ENCODE results near the gene VWF.

Gene VWF

DNA sequence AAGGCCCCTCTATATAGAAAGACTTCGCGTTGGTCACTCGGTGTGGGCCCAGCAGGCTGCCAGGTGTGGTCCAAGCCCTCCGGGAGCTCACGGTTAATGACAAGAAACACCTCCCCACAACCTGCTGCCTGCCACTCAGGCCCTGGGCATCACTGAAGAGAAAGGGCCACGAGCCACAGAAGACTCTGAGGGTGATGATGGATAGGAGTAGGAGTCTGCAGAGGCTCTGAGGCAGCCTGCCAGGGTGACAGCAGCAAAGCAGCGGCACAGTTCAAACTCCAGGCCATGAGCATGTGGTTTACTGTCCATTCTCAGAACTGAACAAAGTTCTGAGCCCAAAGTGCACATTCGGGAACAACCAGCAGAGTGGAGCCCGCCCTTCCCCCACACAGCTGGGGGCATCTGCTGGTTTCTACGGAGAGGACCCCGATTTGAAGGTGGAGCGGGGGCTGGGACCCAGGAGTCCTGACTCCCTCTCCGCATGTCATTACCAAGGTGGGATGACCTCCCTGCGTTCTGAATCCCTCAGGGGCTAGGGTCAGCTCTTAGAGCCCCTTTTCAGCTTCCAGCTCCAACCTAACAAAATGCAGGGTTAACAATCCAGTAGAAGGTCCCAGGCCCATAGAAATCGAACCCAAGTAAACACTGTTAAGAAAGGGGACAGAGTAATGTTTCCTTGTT, 65.8 kb downstream of the VWF start:
- DNase-seq (ENCODE audit: low read depth) = no peak

- no peak for DNase-seq (ENCODE audit: low read depth)
Observed at GRCh38 chr12:6057700-6058099, 66.8 kb downstream of the VWF start.

- peak; percentile 39 for DNase-seq (ENCODE audit: low read depth)
Observed at GRCh38 chr12:6056406-6057240, 67.8 kb downstream of the VWF start.

DNA sequence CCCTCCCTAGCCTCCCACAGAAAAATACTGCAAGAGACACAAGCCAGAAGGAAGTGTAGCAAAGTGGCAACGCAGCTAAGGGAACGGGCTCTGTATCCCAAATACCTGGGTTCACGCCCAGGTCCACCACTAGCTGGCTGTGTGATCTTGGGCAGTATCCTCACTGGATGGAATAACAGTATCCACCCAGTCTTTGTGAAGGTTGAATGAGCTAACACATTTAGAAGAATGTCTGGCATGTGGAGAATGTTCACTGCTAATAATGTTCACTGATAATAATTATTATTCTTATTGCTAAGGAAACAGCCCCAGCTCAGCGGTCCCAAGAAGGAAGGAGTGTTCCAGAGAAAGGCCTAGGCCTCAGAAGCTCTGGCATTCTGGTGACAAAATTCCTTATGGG, 70.9 kb downstream of the VWF start:
- DNase-seq (ENCODE audit: low read depth) = no peak

DNA sequence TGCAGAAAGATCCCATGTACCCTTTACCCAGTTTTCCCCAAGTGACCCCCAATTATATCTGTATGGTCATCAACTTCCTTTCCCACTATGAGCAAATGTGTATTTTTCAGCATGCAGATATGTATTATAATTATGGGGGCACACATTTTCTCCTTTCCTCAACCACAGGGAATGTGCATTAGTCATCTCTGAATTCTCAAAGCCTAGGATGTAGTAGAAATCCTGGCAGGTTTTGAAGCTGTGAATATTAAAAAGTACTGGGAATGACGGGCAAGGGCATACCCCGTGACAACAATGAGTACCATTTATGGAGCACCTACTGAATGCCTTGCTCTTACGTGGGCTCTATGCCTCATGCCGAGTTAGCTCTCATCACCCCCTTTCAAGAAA, 71.5 kb downstream of the VWF start:
- peak; percentile 82 for DNase-seq (ENCODE audit: low read depth)

DNA sequence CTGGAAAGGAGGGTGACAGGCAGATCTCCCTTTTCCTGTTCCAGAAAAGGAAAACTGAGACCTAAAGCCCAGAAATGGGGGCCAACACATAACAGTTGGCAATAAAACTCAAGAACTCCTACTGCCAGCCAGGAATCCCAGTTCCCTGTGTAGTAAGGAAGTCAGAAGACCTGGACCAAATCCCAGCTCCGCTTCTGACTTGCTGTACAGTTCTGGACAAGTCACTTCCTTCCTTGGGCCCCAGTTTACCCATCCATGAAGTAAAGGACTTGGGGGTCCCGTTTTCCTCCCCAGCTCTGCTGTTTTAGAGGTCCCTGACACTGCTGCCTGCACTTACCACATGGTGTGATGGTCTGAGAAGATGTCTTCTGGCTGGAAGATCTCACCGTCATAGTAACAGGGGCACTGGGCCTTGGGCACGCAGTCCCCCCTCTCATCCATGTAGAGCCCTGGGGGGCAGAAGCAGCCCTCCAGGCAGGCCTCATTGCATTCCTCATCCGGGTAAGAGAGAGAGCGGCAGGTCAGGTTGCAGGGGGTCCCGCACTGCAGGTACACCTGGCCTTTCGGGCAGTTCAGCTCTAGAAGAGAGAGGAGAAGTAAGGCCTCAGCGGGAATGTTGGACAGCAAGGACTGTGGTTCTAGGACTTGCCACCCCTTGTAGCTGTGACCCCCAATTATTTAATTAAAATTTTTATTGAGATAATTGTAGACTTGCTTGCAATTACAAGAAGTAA, 72.1 kb downstream of the VWF start:
- no peak for DNase-seq (ENCODE audit: low read depth)

- no peak for DNase-seq (ENCODE audit: low read depth)
Observed at GRCh38 chr12:6049992-6050391, 74.5 kb downstream of the VWF start.

GRCh38 chr12:6049587-6049986, 74.9 kb downstream of the VWF start:
- DNase-seq (ENCODE audit: low read depth) = no peak

- DNase-seq (ENCODE audit: low read depth) = peak; percentile 93
Observed at GRCh38 chr12:6047249-6048237, 76.9 kb downstream of the VWF start.

GRCh38 chr12:6046511-6047180, 77.8 kb downstream of the VWF start:
- DNase-seq (ENCODE audit: low read depth) = no peak

- no peak for DNase-seq (ENCODE audit: low read depth)
Observed at GRCh38 chr12:6045438-6045837, 79.0 kb downstream of the VWF start.

DNA sequence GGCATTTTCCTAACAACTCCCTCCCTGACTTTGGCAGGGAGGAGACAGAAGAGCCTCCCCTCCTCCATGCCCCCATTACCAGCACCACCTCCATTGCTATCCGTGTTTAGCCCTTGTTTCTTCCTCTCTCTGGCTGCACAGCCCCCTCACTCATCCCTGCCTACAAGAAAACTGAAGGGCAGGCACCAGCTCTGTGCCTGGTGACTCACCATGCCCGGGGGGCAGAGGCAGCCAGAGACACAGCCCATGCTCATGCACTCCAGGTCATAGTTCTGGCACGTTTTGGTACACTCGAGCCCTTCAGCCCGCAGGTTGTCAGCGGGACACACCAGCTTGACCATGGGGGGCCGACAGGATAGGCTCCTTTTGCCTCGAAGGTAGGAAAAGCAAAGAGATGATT, 80.4 kb downstream of the VWF start:
- DNase-seq (ENCODE audit: low read depth) = peak; percentile 87

- DNase-seq (ENCODE audit: low read depth) = peak; percentile 34
Observed at GRCh38 chr12:6042446-6042845, 82.0 kb downstream of the VWF start.

- peak; percentile 64 for DNase-seq (ENCODE audit: low read depth)
Observed at GRCh38 chr12:6041891-6042290, 82.6 kb downstream of the VWF start.

DNA sequence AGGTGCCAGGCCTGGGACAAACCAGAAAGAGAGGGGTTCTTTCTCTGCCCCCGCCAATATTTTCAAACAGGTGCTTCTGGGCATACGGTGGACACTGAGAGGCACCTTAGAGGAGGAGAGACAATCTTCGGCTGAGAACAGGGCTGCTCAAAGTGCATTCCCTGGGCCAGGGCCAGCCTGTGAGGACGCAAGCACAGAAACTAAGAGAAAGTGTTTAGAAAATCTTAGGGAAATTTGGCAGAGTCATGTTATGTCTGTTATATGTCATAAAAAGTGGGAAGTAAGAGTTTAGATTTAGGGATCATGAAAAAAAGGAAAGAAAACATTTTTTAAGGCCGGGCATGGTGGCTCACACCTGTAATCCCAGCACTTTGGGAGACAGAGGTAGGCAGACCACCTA, 83.7 kb downstream of the VWF start:
- DNase-seq (ENCODE audit: low read depth) = no peak

- peak; percentile 79 for DNase-seq (ENCODE audit: low read depth)
Observed at GRCh38 chr12:6039894-6040601, 84.4 kb downstream of the VWF start.

DNA sequence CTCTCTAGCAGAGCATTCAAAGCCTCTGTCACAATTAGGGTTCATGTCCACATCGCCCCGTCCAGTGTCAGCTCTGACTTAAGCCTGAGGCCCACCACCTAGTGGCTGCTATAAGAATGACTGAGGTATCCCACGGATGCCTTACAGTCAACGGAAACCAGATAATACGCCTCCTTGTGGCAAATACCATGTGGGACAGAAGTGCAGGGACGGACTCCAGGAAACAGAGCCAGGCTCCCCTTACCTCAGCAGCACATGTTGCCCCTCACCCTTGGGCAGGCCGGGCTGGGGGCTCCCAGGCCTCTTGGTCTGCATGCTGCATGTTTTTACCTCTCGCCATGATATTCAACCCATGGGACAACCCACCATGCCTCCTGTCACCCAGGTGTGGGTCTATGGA, 86.3 kb downstream of the VWF start:
- peak; percentile 69 for DNase-seq (ENCODE audit: low read depth)

DNA sequence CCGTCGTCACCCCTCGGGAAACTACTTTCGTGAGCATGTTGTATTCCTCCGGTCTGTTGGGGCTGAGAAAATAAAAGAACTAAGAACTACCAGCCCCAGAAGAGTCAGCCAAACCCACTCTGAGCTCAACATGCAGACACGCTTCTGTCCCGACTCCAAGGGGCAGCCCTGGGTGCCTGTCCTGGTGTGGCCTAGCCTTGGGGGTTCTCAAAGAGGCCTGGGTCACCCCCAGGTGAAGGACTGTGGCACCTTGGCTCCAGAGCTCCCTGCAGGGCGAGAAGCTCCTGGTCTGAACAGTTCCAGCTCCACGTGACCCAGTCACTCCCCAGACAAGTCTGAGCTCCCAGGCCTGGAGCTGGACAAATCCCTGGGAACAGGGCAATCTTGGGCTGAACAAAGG, 87.0 kb downstream of the VWF start:
- DNase-seq (ENCODE audit: low read depth) = no peak

DNA sequence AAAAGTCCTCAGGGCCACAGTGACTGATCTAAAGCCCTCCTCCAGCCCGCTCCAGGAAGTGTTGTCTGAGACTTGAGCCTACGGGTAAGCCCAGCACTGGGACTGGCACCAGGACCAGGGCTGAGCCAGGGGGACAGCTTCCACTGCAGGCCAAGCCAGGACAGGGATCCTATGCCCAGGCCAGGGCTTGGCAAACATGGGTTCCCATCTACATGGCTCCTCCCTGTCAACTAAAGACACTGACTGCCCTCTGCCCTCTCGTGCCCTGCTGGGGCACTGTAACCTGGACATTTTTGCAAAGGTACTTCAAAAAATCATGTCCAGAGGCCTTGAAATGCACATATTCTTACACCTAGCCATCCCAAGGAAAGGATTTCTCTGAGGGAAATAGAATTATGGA, 88.0 kb downstream of the VWF start:
- DNase-seq (ENCODE audit: low read depth) = no peak

DNA sequence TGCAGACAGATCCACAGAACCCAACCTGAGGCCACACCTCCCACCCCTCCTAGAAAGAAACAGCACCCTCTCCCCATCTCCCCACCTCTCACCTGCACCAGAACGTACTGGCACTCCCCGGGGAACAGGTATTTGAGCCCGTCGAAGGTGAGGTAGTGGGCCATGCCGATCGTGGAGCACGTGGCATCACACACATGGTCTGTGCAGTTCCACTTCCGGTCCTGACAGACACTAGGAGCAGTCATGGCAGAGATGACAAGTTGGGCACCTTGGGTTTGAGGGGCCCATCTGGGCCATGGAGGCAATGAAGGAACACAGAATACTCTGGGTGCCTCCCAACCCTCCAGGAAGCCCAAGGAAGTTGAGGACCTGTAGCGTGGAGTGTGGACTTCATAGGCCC, 89.9 kb downstream of the VWF start:
- no peak for DNase-seq (ENCODE audit: low read depth)

DNA sequence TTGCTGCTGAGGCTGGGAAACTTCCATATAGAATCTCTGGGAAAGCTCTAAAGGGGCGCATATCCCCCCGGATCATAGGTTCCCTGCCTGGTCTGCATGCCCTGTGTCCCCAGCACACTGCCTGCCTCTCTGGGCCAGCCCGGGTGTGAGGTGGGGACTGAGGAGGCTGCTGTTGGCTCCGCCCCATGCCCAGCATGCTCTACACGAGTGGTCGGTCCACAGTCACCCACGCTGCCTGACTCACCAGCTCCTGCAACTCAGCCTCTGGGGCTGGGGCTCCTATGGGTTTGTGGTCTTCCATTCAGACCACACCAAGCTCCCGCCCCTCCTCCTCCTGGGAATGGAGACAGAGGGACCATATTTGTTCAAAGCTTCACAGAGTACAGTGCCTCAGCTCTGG, 90.9 kb downstream of the VWF start:
- DNase-seq (ENCODE audit: low read depth) = no peak

Data from ELR (cell line).